Measurements from ENCODE around the gene TRAF3.

Gene TRAF3

DNA sequence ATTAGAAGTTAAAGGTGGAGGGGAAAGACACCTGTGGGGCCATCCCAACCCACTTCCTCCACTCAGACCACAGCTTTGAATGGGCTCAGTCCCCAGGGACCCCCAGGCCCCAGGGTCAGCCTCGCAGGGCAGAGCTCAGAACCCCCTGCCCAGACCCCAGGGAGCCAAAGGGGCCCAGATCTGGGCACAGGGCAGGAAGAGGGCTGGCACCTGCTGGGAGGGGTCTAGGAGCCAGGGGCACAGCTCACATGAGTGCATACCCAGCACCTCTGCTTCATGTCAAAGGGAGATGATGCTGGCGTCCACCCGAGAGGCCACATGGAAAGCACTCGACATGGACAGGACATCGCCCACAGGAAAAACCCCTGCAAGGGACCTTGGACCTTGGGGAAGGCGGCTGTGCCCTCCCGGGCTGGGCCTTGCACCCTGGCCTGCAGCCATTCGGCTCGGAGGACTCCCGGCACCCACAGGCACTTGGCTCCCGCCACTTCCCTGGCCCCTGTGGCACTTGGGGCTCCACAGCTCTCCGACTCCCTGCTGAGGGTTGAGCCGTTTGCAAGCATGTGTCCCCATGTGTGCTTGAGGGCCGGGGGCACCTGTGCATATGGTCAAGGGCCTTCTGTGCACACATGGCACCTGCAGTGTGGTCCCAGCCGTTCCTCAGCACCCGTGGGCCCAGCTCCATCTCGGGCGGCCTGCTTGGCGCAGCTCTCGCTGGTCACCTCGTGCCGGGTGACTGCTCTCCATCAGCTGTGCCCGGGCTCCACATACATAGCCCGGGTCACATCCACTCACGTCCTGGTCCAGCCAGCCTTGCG is 137.4 kb downstream of the TRAF3 start:
- no peaks in the 10 kb centered on the region for H3K9me3 Mint-ChIP-seq
- H3K4me1 Mint-ChIP-seq (ENCODE audit: low read depth), result no peaks in the 10 kb centered on the region
- no peaks in the 10 kb centered on the region for H3K36me3 Mint-ChIP-seq (ENCODE audit: low read depth)
- no peak overlapping the region for H3K27ac Mint-ChIP-seq
- DNase-seq (ENCODE audit: low spot score), result no peak
- H3K27me3 Mint-ChIP-seq (ENCODE audit: low read depth), result no peaks in the 10 kb centered on the region
- no peak overlapping the region for H3K4me3 Mint-ChIP-seq

DNA sequence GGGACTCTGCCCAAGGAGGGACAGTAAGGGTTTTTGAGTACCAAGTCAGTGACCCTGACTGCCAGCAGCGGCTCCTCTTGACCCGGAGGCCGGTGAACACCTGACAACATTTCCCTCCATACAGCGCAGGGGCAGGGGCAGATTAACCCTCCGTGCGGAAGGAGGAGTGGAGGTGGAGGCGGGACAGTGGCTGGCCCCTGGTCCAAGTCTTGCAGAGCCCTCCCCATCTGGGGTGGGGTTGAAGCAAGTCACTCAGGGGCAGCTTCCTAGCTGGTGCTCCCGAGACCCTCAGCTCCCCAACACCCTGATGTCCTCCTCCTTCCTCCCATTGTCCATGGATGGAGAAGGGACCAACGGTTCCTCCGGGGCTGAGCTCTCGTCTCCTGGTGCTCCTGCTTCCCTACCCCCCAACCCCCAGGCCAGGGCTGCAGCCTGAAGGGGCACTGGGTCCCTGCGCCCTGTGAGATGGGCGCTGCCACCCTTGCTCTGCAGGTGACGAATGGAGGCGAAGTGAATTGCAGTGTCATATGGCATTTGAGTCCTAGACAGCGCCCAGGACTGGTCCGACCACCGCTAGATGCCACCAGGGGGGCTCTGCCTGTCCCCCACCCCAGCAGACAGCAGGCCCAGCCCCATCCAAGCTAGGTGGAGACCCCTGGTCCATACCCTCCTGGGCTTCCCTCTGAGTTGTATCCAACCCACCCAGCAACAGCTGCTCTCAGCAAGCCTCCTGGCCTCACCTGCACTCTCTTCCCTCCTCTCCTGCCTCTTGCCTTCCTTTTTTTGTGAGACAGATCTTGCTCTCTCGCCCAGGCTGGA is 138.3 kb downstream of the TRAF3 start:
- H3K9me3 Mint-ChIP-seq, result no peaks in the 10 kb centered on the region
- H3K27ac Mint-ChIP-seq, result peak overlapping the region; percentile 27
- H3K4me1 Mint-ChIP-seq (ENCODE audit: low read depth), result no peaks in the 10 kb centered on the region
- H3K36me3 Mint-ChIP-seq (ENCODE audit: low read depth), result no peaks in the 10 kb centered on the region
- H3K4me3 Mint-ChIP-seq, result no peak overlapping the region
- H3K27me3 Mint-ChIP-seq (ENCODE audit: low read depth), result no peaks in the 10 kb centered on the region
- no peak for DNase-seq (ENCODE audit: low spot score)

GRCh38 chr14:102916347-102917055 is 139.3 kb downstream of the TRAF3 start:
- no peak overlapping the region for H3K4me3 Mint-ChIP-seq

DNA sequence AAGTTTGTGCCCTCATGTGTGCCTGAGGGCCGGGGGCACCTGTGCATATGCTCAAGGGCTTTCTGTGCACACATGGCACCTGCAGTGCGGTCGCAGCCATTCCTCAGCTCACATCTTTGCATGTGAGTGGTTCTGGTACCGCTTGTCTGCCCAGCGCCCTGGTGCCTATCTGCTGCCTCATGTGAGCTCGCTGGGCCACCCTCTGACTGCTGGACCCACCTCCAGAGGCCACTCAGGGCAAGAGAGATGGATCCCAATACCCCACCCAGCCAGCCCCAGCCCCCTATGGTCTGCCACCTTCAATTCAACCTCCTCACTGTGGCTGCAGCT is 139.8 kb downstream of the TRAF3 start:
- H3K36me3 Mint-ChIP-seq (ENCODE audit: low read depth), result no peaks in the 10 kb centered on the region

More at GRCh38 chr14:102916347-102917055, 139.3 kb downstream of the TRAF3 start:
- H3K9me3 Mint-ChIP-seq, result no peaks in the 10 kb centered on the region
- DNase-seq (ENCODE audit: low spot score), result no peak
- H3K27me3 Mint-ChIP-seq (ENCODE audit: low read depth), result no peaks in the 10 kb centered on the region
- H3K27ac Mint-ChIP-seq, result no peak overlapping the region
- H3K36me3 Mint-ChIP-seq (ENCODE audit: low read depth), result no peaks in the 10 kb centered on the region
- no peaks in the 10 kb centered on the region for H3K4me1 Mint-ChIP-seq (ENCODE audit: low read depth)

DNA sequence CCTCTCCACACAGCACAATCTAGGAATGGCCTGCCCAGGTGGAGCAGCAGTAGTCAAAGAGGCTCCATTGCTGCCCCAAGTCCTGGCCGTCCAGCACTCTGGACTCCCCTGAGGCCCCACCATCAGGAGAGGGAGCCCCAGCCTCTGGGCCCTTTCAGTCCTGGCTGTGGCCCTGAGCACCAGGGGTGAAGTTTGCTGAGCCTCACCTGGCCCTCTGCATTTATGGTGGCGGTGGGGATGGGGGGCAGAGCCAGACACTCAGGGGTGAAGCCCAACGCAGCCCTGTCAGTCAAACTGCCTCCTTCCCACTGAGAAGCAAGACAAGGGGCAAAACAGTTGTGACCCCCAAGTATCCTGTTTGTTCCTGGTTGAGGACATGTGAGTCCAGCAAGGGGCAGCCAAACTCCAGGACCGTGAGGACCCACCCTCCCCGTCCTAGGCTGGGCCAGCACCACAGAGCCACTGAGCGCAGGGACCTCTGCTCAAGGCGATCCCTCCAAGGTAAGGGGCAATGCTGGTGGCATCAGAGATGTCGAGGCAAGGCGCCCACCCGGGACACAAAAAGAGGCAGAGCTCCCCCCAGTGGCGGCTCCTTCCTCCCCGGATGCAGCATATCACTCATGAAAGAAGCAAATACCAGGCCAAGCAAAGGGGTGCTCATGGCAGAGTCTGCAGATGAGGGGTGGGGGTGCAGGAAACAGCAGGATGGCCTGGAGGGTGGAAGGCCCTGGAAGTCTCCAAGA is 140.4 kb downstream of the TRAF3 start:
- Mint-ChIP-seq H3K4me1 (ENCODE audit: low read depth) (no peaks in the 10 kb centered on the region), H3K4me3 (no peak overlapping the region), H3K27ac (peak overlapping the region; percentile 65), H3K36me3 (ENCODE audit: low read depth) (no peaks in the 10 kb centered on the region), H3K27me3 (ENCODE audit: low read depth) (peaks cover under 1% of the 10 kb centered on the region), H3K9me3 (no peaks in the 10 kb centered on the region)
- DNase-seq (ENCODE audit: low spot score), result peak; percentile 33

More for the DNA sequence above, 139.8 kb downstream of the TRAF3 start:
- no peak overlapping the region for H3K4me3 Mint-ChIP-seq
- no peaks in the 10 kb centered on the region for H3K9me3 Mint-ChIP-seq
- no peaks in the 10 kb centered on the region for H3K4me1 Mint-ChIP-seq (ENCODE audit: low read depth)
- H3K27ac Mint-ChIP-seq, result peak overlapping the region; percentile 65
- DNase-seq (ENCODE audit: low spot score), result no peak
- H3K27me3 Mint-ChIP-seq (ENCODE audit: low read depth), result no peaks in the 10 kb centered on the region

DNA sequence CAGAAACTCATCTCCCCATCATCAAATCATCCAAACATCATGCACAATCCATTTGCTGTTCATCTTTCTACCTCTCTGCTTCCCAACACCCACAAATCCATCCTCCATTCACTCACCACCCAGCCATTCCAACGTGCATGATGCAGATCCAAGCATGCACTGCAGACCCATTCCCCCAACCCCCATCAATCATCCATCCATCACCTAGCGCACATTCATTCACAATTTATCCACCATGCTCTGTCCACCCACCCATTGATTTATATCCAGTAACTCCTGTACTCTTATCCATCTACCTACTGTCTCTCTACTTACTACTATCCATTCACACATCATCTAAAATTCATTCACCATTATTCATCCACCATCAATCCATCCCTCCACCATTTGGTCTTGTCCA is 141.2 kb downstream of the TRAF3 start:
- Mint-ChIP-seq H3K9me3 (no peaks in the 10 kb centered on the region), H3K36me3 (ENCODE audit: low read depth) (no peaks in the 10 kb centered on the region), H3K4me3 (no peak overlapping the region), H3K27me3 (ENCODE audit: low read depth) (peaks cover 4% of the 10 kb centered on the region), H3K27ac (no peak overlapping the region), H3K4me1 (ENCODE audit: low read depth) (peaks cover 2% of the 10 kb centered on the region)
- no peak for DNase-seq (ENCODE audit: low spot score)

- Mint-ChIP-seq H3K27ac (no peak overlapping the region), H3K27me3 (ENCODE audit: low read depth) (peaks cover 12% of the 10 kb centered on the region), H3K9me3 (no peaks in the 10 kb centered on the region), H3K4me3 (no peak overlapping the region), H3K4me1 (ENCODE audit: low read depth) (peaks cover 2% of the 10 kb centered on the region), H3K36me3 (ENCODE audit: low read depth) (no peaks in the 10 kb centered on the region)
- no peak for DNase-seq (ENCODE audit: low spot score)
Measured at GRCh38 chr14:102920273-102920997, 143.2 kb downstream of the TRAF3 start.

DNA sequence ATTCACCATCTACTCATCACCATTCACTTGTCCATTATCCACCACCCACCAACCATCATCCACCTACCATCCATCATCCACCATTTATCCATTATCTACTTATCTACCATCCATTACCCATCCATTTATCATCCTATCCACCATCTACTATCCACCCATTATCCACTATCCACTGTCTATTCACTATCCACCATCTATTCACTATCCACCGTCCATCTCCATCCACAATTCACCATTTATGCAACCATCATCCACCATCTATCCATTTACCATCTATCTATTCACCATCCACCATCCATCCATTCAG is 143.7 kb downstream of the TRAF3 start:
- Mint-ChIP-seq H3K4me3 (no peak overlapping the region), H3K36me3 (ENCODE audit: low read depth) (no peaks in the 10 kb centered on the region), H3K9me3 (no peaks in the 10 kb centered on the region), H3K27me3 (ENCODE audit: low read depth) (peaks cover 17% of the 10 kb centered on the region), H3K4me1 (ENCODE audit: low read depth) (peaks cover 2% of the 10 kb centered on the region), H3K27ac (no peak overlapping the region)
- no peak for DNase-seq (ENCODE audit: low spot score)

DNA sequence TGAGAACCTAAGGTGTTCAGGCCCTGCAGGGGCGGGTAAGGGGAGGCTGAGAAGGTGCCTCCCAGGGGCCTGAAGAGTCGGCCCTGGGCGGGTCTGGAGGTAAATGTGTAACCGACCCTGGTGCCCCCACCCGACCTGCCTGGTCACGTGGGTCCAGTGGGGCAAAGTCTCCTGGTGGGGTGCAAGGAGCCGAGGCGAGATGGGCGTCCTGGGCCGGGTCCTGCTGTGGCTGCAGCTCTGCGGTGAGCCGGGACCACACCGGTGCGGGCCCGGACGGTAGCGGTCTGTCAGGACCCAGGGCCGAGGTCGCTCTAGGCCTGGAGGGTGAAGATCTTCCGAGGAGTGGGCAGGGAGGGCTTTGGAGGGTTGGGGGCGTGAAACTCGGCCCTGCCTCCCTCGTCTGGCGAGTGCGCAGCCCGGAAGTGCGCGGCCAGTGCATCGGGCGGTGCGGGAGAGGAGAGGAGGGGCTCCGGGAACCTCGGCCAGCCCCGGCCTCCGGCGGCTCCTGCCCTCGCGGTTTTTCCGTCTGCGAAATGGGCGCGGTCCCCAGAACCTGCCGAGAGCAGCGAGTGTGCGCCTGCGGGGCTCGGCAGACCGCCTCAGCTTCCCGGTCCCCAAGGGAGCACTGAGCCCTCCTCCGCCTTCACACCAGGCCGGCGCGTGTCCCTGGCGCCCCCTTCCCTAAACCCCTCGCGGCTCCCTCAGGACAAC is 145.4 kb downstream of the TRAF3 start, which contains the start of gene AMN:
AMN (plus strand) TSS at position 174 of the 711 bp plus-strand sequence; CDS start at position 200, 26 bp downstream.
- H3K27me3 Mint-ChIP-seq (ENCODE audit: low read depth), result peaks cover 30% of the 10 kb centered on the region
- peak; percentile 9 for DNase-seq (ENCODE audit: low spot score)
- H3K9me3 Mint-ChIP-seq, result no peaks in the 10 kb centered on the region
- no peaks in the 10 kb centered on the region for H3K36me3 Mint-ChIP-seq (ENCODE audit: low read depth)
- H3K4me3 Mint-ChIP-seq, result peak within 1 kb of the TSS; percentile 44
- no peak within 1 kb of the TSS for H3K27ac Mint-ChIP-seq
- H3K4me1 Mint-ChIP-seq (ENCODE audit: low read depth), result peaks cover 2% of the 10 kb centered on the region

GRCh38 chr14:102923201-102923924 is 146.1 kb downstream of the TRAF3 start:
- Mint-ChIP-seq H3K27me3 (ENCODE audit: low read depth) (peaks cover 30% of the 10 kb centered on the region), H3K9me3 (no peaks in the 10 kb centered on the region), H3K27ac (no peak overlapping the region), H3K4me1 (ENCODE audit: low read depth) (peaks cover 2% of the 10 kb centered on the region), H3K36me3 (ENCODE audit: low read depth) (no peaks in the 10 kb centered on the region), H3K4me3 (peak overlapping the region; percentile 44)
- DNase-seq (ENCODE audit: low spot score), result no peak

DNA sequence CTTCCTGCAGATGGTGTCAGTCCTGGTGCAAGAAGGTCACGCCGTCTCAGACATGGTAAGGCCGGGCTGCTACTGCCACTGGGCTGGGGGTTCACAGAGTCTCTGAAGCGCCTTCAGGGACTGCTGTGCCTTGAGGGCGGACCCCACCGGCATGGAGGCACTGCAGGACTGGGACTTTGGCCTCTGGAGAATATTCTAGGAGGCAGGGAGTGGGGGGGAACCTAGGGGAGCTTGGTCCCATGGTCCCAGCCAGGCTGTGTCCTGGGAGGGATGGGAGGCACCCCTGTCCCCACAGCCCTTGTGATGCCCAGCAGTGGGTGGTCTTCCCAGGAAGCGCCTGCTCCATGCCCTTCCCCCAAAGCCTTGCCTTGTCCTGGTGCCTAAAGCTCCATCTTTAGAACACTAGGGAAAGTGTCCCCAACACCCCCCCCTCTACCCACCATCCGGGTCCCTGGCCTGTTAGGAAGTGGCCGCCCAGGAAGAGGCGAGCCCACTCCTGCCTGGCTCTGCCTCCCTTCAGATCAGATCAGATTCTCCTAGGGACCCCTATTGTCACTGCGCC is 146.8 kb downstream of the TRAF3 start:
- no peaks in the 10 kb centered on the region for H3K36me3 Mint-ChIP-seq (ENCODE audit: low read depth)
- DNase-seq (ENCODE audit: low spot score), result no peak
- no peak overlapping the region for H3K27ac Mint-ChIP-seq
- H3K9me3 Mint-ChIP-seq, result no peaks in the 10 kb centered on the region
- peaks cover 3% of the 10 kb centered on the region for H3K4me1 Mint-ChIP-seq (ENCODE audit: low read depth)
- H3K27me3 Mint-ChIP-seq (ENCODE audit: low read depth), result peaks cover 34% of the 10 kb centered on the region
- no peak overlapping the region for H3K4me3 Mint-ChIP-seq
